ENCODE results near the gene MGAT5B. TPM values are rescaled to one million over a fixed set of nuclear protein-coding genes. Genes with fewer than 3 reads are reported as not detected.

Gene MGAT5B
- total and polyA plus RNA-seq, 2 experiments from 2014 or later: 0.11 to 0.16 TPM

DNA sequence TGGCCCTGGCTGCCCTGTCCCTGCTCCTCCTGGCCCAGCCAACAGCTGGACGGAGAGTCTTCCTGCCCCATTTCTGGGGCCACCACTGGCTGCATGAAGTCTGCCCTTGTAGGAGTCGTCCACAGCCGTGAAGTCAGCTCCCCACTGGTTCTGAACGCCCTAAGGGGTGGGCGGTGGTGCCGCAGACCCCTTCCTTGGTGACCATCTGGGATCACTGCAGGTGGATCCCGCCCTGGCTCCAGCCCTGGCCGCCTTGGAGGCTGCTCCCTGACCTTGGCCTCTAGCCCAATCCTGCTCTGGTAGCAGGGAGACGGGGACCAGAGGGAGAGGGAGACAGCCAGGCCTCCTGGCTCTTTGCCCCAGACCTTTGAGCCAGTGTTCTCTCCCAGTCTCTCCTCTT lies 35.4 kb downstream of the MGAT5B start:
- H3K27me3 ChIP-seq (replicated peaks; ENCODE audit: insufficient read depth): peaks cover 7% of the 10 kb centered on the region; the same call in 1 of the 2 replicates
- H3K4me3 ChIP-seq: no peak overlapping the region
- in situ Hi-C loops (cut with MboI): no loop called here
- H3K9me2 ChIP-seq (ENCODE audit: insufficient read depth): no peaks in the 10 kb centered on the region
- H3K27ac ChIP-seq: no peak overlapping the region
- WGBS, 2 experiments (ENCODE audit: low coverage in 1 of 2, low lambda C conversion rate in 2 of 2, missing lambda C conversion rate in 2 of 2): 49 to 55% methylated on average over 9 of the region's 9 CpGs
- no peaks in the 10 kb centered on the region for H3K9me3 ChIP-seq (ENCODE audit: low read depth)
- no peaks in the 10 kb centered on the region for H3F3A ChIP-seq (ENCODE audit: insufficient read depth)
- no peak overlapping the region for H2AFZ ChIP-seq
- H4K20me1 ChIP-seq (ENCODE audit: insufficient read depth): no peaks in the 10 kb centered on the region
- no peaks in the 10 kb centered on the region for H3K4me1 ChIP-seq (ENCODE audit: insufficient read depth)
- H3K79me2 ChIP-seq (ENCODE audit: insufficient read depth): no peaks in the 10 kb centered on the region
- no peak overlapping the region for H3K9ac ChIP-seq
- no peak for DNase-seq
- H3K36me3 ChIP-seq (ENCODE audit: low read depth): no peaks in the 10 kb centered on the region
- TF ChIP-seq EZH2phosphoT487 (IDR thresholded peaks at IDR 0.05; ENCODE audit: insufficient read depth, low read depth): no peak
- TF ChIP-seq EZH2 (IDR thresholded peaks at IDR 0.05; ENCODE audit: insufficient read depth, poor library complexity, severe bottlenecking): no peak
- H3K4me2 ChIP-seq (ENCODE audit: unreplicated experiment): no peak overlapping the region

DNA sequence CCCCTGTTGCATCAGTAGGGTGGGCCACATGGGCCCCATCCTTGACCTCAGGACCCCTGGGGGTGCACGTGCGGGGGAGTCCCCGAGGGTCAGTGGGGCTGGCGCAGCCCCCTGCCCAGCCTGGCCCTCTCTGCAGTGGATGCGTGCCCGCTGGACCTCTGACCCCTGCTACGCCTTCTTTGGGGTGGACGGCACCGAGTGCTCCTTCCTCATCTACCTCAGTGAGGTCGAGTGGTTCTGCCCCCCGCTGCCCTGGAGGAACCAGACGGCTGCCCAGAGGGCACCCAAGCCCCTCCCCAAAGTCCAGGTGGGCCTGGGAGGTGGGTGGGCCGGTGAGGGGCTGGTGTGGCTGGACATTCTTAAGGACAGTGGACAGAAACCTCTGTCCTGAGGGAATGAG lies 35.9 kb downstream of the MGAT5B start:
- H3K4me3 ChIP-seq: no peak overlapping the region
- H4K20me1 ChIP-seq (ENCODE audit: insufficient read depth): no peaks in the 10 kb centered on the region
- H3K9me2 ChIP-seq (ENCODE audit: insufficient read depth): no peaks in the 10 kb centered on the region
- no peak overlapping the region for H3K4me2 ChIP-seq (ENCODE audit: unreplicated experiment)
- DNase-seq: no peak
- no peaks in the 10 kb centered on the region for H3K36me3 ChIP-seq (ENCODE audit: low read depth)
- no peaks in the 10 kb centered on the region for H3K9me3 ChIP-seq (ENCODE audit: low read depth)
- no peak overlapping the region for H3K27ac ChIP-seq
- 56 to 58% methylated on average over 13 of the region's 13 CpGs for WGBS, 2 experiments (ENCODE audit: low coverage in 1 of 2, low lambda C conversion rate in 2 of 2, missing lambda C conversion rate in 2 of 2)
- in situ Hi-C loops (cut with MboI): no loop called here
- no peak overlapping the region for H2AFZ ChIP-seq
- no peak overlapping the region for H3K9ac ChIP-seq
- peaks cover 7% of the 10 kb centered on the region; the same call in 1 of the 2 replicates for H3K27me3 ChIP-seq (replicated peaks; ENCODE audit: insufficient read depth)
- H3K4me1 ChIP-seq (ENCODE audit: insufficient read depth): no peaks in the 10 kb centered on the region
- H3K79me2 ChIP-seq (ENCODE audit: insufficient read depth): no peaks in the 10 kb centered on the region
- TF ChIP-seq EZH2phosphoT487 (IDR thresholded peaks at IDR 0.05; ENCODE audit: insufficient read depth, low read depth) (no peak), EZH2 (IDR thresholded peaks at IDR 0.05; ENCODE audit: insufficient read depth, poor library complexity, severe bottlenecking) (no peak)
- H3F3A ChIP-seq (ENCODE audit: insufficient read depth): no peaks in the 10 kb centered on the region

DNA sequence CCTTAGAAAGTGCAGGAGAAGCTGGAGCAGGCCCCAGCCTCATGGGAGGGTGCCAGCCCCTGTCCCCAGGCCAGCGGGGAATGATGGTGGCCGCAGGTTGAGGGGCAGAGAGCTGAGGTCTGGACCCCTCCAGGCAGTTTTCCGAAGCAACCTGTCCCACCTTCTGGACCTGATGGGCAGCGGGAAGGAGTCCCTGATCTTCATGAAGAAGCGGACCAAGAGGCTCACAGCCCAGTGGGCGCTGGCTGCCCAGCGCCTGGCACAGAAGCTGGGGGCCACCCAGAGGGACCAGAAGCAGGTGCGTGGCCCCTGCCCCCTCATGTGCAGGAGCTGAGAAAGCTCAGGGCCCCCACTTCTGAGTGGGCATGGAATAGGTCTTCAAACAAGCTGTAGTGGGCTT lies 36.8 kb downstream of the MGAT5B start:
- in situ Hi-C loops (cut with MboI): no loop called here

DNA sequence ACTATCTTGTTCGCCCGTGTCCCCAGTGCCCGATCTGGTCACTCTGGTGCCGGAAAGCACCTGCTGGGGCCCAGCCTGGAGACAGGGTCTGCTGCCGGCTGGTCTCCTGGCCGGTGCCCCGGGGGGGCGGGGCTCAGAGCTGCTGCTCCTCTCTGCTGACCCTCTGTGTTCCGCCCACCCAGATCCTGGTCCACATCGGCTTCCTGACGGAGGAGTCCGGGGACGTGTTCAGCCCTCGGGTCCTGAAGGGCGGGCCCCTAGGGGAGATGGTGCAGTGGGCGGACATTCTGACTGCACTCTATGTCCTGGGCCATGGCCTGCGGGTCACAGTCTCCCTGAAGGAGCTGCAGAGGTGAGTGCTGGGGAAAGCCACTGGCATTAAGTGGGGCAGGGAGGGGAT lies 37.6 kb downstream of the MGAT5B start:
- DNase-seq: no peak
- in situ Hi-C loops (cut with MboI): no loop called here
- Histone ChIP-seq H3K4me3 (no peak overlapping the region), H3K9me3 (ENCODE audit: low read depth) (no peaks in the 10 kb centered on the region), H2AFZ (no peak overlapping the region), H3K4me1 (ENCODE audit: insufficient read depth) (no peaks in the 10 kb centered on the region), H3K79me2 (ENCODE audit: insufficient read depth) (no peaks in the 10 kb centered on the region), H3K9ac (no peak overlapping the region), H3K9me2 (ENCODE audit: insufficient read depth) (no peaks in the 10 kb centered on the region), H3K36me3 (ENCODE audit: low read depth) (no peaks in the 10 kb centered on the region), H3K4me2 (ENCODE audit: unreplicated experiment) (no peak overlapping the region), H3F3A (ENCODE audit: insufficient read depth) (no peaks in the 10 kb centered on the region), H3K27ac (no peak overlapping the region), H3K27me3 (replicated peaks; ENCODE audit: insufficient read depth) (no peaks in the 10 kb centered on the region; the same call in 1 of the 2 replicates), H4K20me1 (ENCODE audit: insufficient read depth) (no peaks in the 10 kb centered on the region)
- WGBS, 2 experiments (ENCODE audit: low coverage in 1 of 2, low lambda C conversion rate in 2 of 2, missing lambda C conversion rate in 2 of 2): 46 to 53% methylated on average over 17 of the region's 17 CpGs
- no peak for TF ChIP-seq EZH2phosphoT487 (IDR thresholded peaks at IDR 0.05; ENCODE audit: insufficient read depth, low read depth)
- no peak for TF ChIP-seq EZH2 (IDR thresholded peaks at IDR 0.05; ENCODE audit: insufficient read depth, poor library complexity, severe bottlenecking)

More for the DNA sequence above, 36.8 kb downstream of the MGAT5B start:
- Histone ChIP-seq H4K20me1 (ENCODE audit: insufficient read depth) (no peaks in the 10 kb centered on the region), H3K4me2 (ENCODE audit: unreplicated experiment) (no peak overlapping the region), H3K27me3 (replicated peaks; ENCODE audit: insufficient read depth) (peaks cover 6% of the 10 kb centered on the region; the same call in 1 of the 2 replicates), H3K9me3 (ENCODE audit: low read depth) (no peaks in the 10 kb centered on the region), H3K79me2 (ENCODE audit: insufficient read depth) (no peaks in the 10 kb centered on the region), H3K36me3 (ENCODE audit: low read depth) (no peaks in the 10 kb centered on the region), H3K4me1 (ENCODE audit: insufficient read depth) (no peaks in the 10 kb centered on the region), H3K9ac (no peak overlapping the region), H3K9me2 (ENCODE audit: insufficient read depth) (no peaks in the 10 kb centered on the region), H3F3A (ENCODE audit: insufficient read depth) (no peaks in the 10 kb centered on the region), H3K27ac (no peak overlapping the region), H3K4me3 (no peak overlapping the region), H2AFZ (no peak overlapping the region)
- TF ChIP-seq EZH2phosphoT487 (IDR thresholded peaks at IDR 0.05; ENCODE audit: insufficient read depth, low read depth) (no peak), EZH2 (IDR thresholded peaks at IDR 0.05; ENCODE audit: insufficient read depth, poor library complexity, severe bottlenecking) (no peak)
- 42 to 61% methylated on average over 6 to 8 of the region's 8 CpGs for WGBS, 2 experiments (ENCODE audit: low coverage in 1 of 2, low lambda C conversion rate in 2 of 2, missing lambda C conversion rate in 2 of 2)
- no peak for DNase-seq

DNA sequence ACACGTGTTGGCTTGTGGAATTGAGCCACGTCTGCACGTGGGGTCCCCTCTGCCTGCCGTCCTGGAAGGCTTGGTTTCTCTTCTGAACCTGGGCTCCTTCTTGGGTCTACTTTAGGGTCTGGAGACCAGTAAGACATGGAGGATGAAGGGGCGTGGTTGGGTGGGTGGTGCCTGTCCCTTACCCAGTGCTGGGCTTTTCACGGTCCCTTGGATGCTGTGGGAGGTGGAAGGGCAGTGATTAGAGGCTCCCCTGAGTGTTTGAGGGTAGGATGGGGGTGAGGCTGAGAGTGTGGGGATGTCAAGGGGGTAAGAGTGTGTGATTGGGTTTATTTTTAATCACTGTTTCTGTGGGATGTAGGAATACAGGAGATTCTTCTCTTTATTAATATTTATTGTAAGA lies 38.3 kb downstream of the MGAT5B start:
- Histone ChIP-seq H3K79me2 (ENCODE audit: insufficient read depth) (no peaks in the 10 kb centered on the region), H3F3A (ENCODE audit: insufficient read depth) (no peaks in the 10 kb centered on the region), H4K20me1 (ENCODE audit: insufficient read depth) (no peaks in the 10 kb centered on the region), H2AFZ (no peak overlapping the region), H3K27ac (no peak overlapping the region), H3K4me3 (no peak overlapping the region), H3K9ac (no peak overlapping the region), H3K4me2 (ENCODE audit: unreplicated experiment) (no peak overlapping the region), H3K9me2 (ENCODE audit: insufficient read depth) (no peaks in the 10 kb centered on the region), H3K27me3 (replicated peaks; ENCODE audit: insufficient read depth) (no peaks in the 10 kb centered on the region; the same call in 1 of the 2 replicates), H3K36me3 (ENCODE audit: low read depth) (no peaks in the 10 kb centered on the region), H3K4me1 (ENCODE audit: insufficient read depth) (no peaks in the 10 kb centered on the region), H3K9me3 (ENCODE audit: low read depth) (no peaks in the 10 kb centered on the region)
- 33 to 48% methylated on average over 6 of the region's 6 CpGs for WGBS, 2 experiments (ENCODE audit: low coverage in 1 of 2, low lambda C conversion rate in 2 of 2, missing lambda C conversion rate in 2 of 2)
- no peak for DNase-seq
- in situ Hi-C loops (cut with MboI): no loop called here
- no peak for TF ChIP-seq EZH2 (IDR thresholded peaks at IDR 0.05; ENCODE audit: insufficient read depth, poor library complexity, severe bottlenecking)
- TF ChIP-seq EZH2phosphoT487 (IDR thresholded peaks at IDR 0.05; ENCODE audit: insufficient read depth, low read depth): no peak
